ENCODE data around the gene ABHD17A. TPM values are rescaled to one million over a fixed set of nuclear protein-coding genes. Genes with fewer than 3 reads are reported as not detected.

Gene ABHD17A
- total and polyA plus RNA-seq, 8 donors = 25.7 to 177 (median 74.2) TPM

DNA sequence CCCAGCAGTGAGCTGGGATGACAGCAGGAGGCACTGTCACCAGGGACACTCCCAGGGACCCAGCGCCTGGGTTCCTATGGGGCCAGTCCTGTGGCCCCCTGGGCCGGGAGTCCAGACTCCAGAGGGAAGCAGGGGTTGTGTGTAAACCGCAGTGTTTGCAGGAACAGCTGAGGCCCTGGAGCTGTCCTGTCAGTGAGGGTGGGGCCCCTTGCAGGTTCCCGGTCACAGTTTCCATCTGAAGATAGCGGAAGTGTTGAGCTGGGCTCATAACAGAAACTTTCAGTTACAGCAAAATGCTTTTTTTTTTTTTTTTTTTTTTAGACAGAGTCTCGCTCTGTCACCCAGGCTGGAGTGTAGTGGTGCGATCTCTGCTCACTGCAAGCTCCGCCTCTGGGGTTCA is 38.0 kb upstream of the ABHD17A start:
- no peaks in the 10 kb centered on the region for H3K4me1 ChIP-seq
- intact Hi-C loops (cut with DNase I; ENCODE audit: low total_unique reads) = no loop called here
- WGBS, 5 donors = 82 to 93% (median 83%) methylated on average over 7 to 8 of the region's 8 CpGs
- H3K9me3 ChIP-seq = no peaks in the 10 kb centered on the region
- H3K27me3 ChIP-seq = no peaks in the 10 kb centered on the region
- TF ChIP-seq POLR2AphosphoS5 (IDR thresholded peaks at IDR 0.05) = no peak
- TF ChIP-seq, protein P1, sequence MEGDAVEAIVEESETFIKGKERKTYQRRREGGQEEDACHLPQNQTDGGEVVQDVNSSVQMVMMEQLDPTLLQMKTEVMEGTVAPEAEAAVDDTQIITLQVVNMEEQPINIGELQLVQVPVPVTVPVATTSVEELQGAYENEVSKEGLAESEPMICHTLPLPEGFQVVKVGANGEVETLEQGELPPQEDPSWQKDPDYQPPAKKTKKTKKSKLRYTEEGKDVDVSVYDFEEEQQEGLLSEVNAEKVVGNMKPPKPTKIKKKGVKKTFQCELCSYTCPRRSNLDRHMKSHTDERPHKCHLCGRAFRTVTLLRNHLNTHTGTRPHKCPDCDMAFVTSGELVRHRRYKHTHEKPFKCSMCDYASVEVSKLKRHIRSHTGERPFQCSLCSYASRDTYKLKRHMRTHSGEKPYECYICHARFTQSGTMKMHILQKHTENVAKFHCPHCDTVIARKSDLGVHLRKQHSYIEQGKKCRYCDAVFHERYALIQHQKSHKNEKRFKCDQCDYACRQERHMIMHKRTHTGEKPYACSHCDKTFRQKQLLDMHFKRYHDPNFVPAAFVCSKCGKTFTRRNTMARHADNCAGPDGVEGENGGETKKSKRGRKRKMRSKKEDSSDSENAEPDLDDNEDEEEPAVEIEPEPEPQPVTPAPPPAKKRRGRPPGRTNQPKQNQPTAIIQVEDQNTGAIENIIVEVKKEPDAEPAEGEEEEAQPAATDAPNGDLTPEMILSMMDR (IDR thresholded peaks at IDR 0.05) = no peak
- TF ChIP-seq EP300 (IDR thresholded peaks at IDR 0.05) = no peak
- TF ChIP-seq POLR2A (IDR thresholded peaks at IDR 0.05) = no peak
- H3K4me3 ChIP-seq = no peak overlapping the region
- peaks cover 55 to 76% (median 75%) of the 10 kb centered on the region in 4 donors for H3K36me3 ChIP-seq
- no peak for DNase-seq
- H3K27ac ChIP-seq = no peak overlapping the region

DNA sequence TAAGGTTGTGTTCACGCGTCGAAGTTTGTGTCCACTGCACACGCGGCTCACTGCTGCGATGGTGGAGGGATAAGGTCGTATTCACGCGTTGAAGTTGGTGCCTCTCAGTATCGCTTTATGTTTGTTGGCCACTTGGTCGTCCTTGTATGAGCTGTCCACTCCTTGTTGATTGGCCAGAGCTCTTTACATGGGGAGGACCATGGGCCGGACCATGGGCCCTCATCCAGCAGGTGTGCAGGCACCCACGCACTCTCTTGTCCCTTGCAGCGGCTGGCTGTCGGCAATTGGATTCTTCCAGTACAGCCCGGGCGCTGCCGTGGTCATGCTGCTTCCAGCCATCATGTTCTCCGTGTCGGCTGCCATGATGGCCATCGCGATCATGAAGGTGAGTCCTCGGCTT is 37.5 kb upstream of the ABHD17A start:
- Histone ChIP-seq H3K9me3 (no peaks in the 10 kb centered on the region), H3K27ac (no peak overlapping the region), H3K27me3 (no peaks in the 10 kb centered on the region), H3K4me1 (no peaks in the 10 kb centered on the region), H3K4me3 (no peak overlapping the region), H3K36me3 (peaks cover 60 to 81% (median 80%) of the 10 kb centered on the region in 4 donors)
- TF ChIP-seq POLR2AphosphoS5 (IDR thresholded peaks at IDR 0.05) (no peak), EP300 (IDR thresholded peaks at IDR 0.05) (no peak), POLR2A (IDR thresholded peaks at IDR 0.05) (no peak)
- TF ChIP-seq, protein P1 (IDR thresholded peaks at IDR 0.05) = no peak
- no peak for DNase-seq
- WGBS, 5 donors = 93 to 96% (median 94%) methylated on average over 23 of the region's 23 CpGs
- intact Hi-C loops (cut with DNase I; ENCODE audit: low total_unique reads) = no loop called here

DNA sequence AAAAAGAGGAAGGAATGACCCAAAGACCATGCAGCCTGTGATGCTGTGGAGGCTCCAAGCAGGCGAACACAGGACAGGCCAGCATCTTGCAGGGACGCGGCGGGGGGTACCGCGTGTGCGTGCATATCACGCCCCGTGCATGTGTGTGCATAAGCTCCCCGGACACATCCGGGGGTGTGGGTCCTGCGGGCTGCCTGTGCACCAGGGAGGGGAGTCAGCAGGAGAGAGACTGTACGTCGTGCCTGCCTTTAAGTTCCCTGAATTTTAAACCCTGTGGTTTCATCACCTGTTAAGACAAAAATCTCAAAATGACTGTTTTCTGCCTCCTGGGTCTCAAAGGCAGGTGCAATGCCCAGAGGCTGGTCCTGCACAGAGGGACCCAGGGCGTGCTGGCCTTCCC is 36.5 kb upstream of the ABHD17A start:
- Histone ChIP-seq H3K27me3 (no peaks in the 10 kb centered on the region), H3K4me3 (no peak overlapping the region), H3K4me1 (no peaks in the 10 kb centered on the region), H3K9me3 (no peaks in the 10 kb centered on the region), H3K27ac (no peak overlapping the region), H3K36me3 (peaks cover 61 to 90% (median 88%) of the 10 kb centered on the region in 4 donors)
- TF ChIP-seq POLR2AphosphoS5 (IDR thresholded peaks at IDR 0.05) (no peak), POLR2A (IDR thresholded peaks at IDR 0.05) (no peak), EP300 (IDR thresholded peaks at IDR 0.05) (no peak)
- TF ChIP-seq, protein P1 (IDR thresholded peaks at IDR 0.05) = no peak
- intact Hi-C loops (cut with DNase I; ENCODE audit: low total_unique reads) = no loop called here
- DNase-seq = no peak
- WGBS, 5 donors = 87 to 92% (median 92%) methylated on average over 15 of the region's 15 CpGs

DNA sequence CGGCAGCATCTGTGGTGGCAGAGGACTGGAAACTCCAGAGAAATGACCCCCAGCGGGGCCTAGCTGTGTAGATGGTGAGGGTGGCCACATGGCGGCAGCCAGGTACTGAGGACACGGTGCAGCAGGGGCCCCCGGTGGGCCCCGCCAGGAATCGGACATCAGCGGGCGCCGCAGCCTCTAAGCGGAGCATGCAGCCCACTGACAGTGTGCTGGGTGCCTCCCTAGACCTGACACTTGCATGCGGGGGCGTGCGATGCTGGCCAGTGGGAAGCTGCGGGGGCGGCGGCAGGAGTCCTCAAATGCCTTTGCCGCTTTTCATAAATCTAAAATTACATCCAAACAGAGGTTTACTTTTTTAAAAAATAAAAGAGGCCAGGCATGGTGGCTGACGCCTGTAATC is 36.0 kb upstream of the ABHD17A start:
- H3K9me3 ChIP-seq = no peaks in the 10 kb centered on the region
- no peaks in the 10 kb centered on the region for H3K27me3 ChIP-seq
- no peak for DNase-seq
- H3K36me3 ChIP-seq = peaks cover 61 to 94% (median 89%) of the 10 kb centered on the region in 4 donors
- H3K27ac ChIP-seq = no peak overlapping the region
- H3K4me3 ChIP-seq = no peak overlapping the region
- intact Hi-C loops (cut with DNase I; ENCODE audit: low total_unique reads) = no loop called here
- 94 to 97% (median 95%) methylated on average over 11 to 19 of the region's 19 CpGs for WGBS, 5 donors
- TF ChIP-seq, protein P1 (IDR thresholded peaks at IDR 0.05) = no peak
- TF ChIP-seq EP300 (IDR thresholded peaks at IDR 0.05) = no peak
- TF ChIP-seq POLR2AphosphoS5 (IDR thresholded peaks at IDR 0.05) = no peak
- TF ChIP-seq POLR2A (IDR thresholded peaks at IDR 0.05) = no peak
- no peaks in the 10 kb centered on the region for H3K4me1 ChIP-seq
